GM12878 (cell line): ENCODE results near the gene UST. TPM values are rescaled to one million over a fixed set of nuclear protein-coding genes. Genes with fewer than 3 reads are reported as not detected.

Source experiments
- ATAC-seq: fragments of 200-7000 bp; cut with Tn5 transposase; 3 replicates; pipeline ENCODE4 v1.9.1; 2020; ENCODE audit warnings: mild to moderate bottlenecking, moderate library complexity
- BruUV-seq: library from RNA; stranded (reverse); fragments of 400-500 nt; replicated peaks from 2 replicates; lab custom pipeline; 2021; lab: Mats Ljungman, UMichigan
- CTCF ChIA-PET: fragments of 300-600 bp; sonication (Branson Sonifier 250); formaldehyde crosslinking; extraction: SDS; loops from one replicate; lab custom pipeline; 2021; ENCODE audit warnings: inconsistent platforms; lab: Yijun Ruan, JAX
- POLR2A ChIA-PET: fragments of 350-600 bp; formaldehyde crosslinking; extraction: SDS; loops from one replicate; lab custom pipeline; 2021; ENCODE audit warnings: inconsistent platforms; lab: Charles Lee
- RAD21 ChIA-PET: fragments of 300-600 bp; sonication (Branson Sonifier 250); formaldehyde crosslinking; loops from one replicate; lab custom pipeline; 2023; ENCODE audit warnings: antibody characterized with exemption; ENCODE audit not compliant: unreplicated experiment; lab: Charles Lee
- SMC1A ChIA-PET: fragments of 300-600 bp; sonication (Branson Sonifier 250); formaldehyde crosslinking; loops from one replicate; lab custom pipeline; 2023; ENCODE audit not compliant: unreplicated experiment, uncharacterized antibody; lab: Charles Lee
- DNase-seq: peaks from one replicate; pipeline ENCODE4 v3.0.0-alpha.2; 2011; ENCODE audit warnings: low read depth, low spot score
- FAIRE-seq: peaks from 3 replicates; lab custom pipeline; 2011; peaks lifted over from hg19 to GRCh38; lab: Jason Lieb, UNC
- H2AFZ ChIP-seq: 2 replicates; pipeline ENCODE4 v1.6.0; 2011; ENCODE audit warnings: low read depth, low read length, control low read depth; ENCODE audit not compliant: control insufficient read depth
- H3K27ac ChIP-seq: 2 replicates; pipeline ENCODE4 v1.5.1; 2011; ENCODE audit warnings: control low read depth; ENCODE audit not compliant: control insufficient read depth, insufficient read depth
- H3K27me3 ChIP-seq, 2 experiments: replicated peaks in 1 of 2; 2 replicates each; pipeline versions ENCODE4 v1.6.0 to v1.6.1; 2011; ENCODE audit warnings: low read length in 1 of 2; ENCODE audit not compliant: control insufficient read depth in 2 of 2, insufficient read depth in 2 of 2
- H3K36me3 ChIP-seq, 2 experiments: 2 replicates each; pipeline ENCODE4 v1.5.1; 2011; ENCODE audit warnings: low read length in 1 of 2; ENCODE audit not compliant: control insufficient read depth in 2 of 2, insufficient read depth in 2 of 2
- H3K4me1 ChIP-seq: 2 replicates; pipeline ENCODE4 v1.6.1; 2011; ENCODE audit warnings: mild to moderate bottlenecking, low read length, moderate library complexity, mixed read lengths; ENCODE audit not compliant: control insufficient read depth, insufficient read depth
- H3K4me2 ChIP-seq: 2 replicates; pipeline ENCODE4 v1.6.0; 2011; ENCODE audit warnings: control low read depth; ENCODE audit not compliant: control insufficient read depth, insufficient read depth
- H3K4me3 ChIP-seq: fragments of 200-600 bp; sonication (generic); 2 replicates; pipeline ENCODE4 v1.5.1; 2016
- H3K79me2 ChIP-seq: 2 replicates; pipeline ENCODE4 v1.6.0; 2011; ENCODE audit warnings: low read length; ENCODE audit not compliant: control insufficient read depth, insufficient read depth
- H3K9ac ChIP-seq: 2 replicates; pipeline ENCODE4 v1.8.0; 2011; ENCODE audit warnings: low read length, control low read depth, mixed read lengths; ENCODE audit not compliant: control insufficient read depth, insufficient read depth
- H3K9me3 ChIP-seq: replicated peaks from 3 replicates; pipeline ENCODE4 v1.5.1; 2011; ENCODE audit warnings: mild to moderate bottlenecking, low read length; ENCODE audit not compliant: control insufficient read depth, insufficient read depth
- H4K20me1 ChIP-seq: 2 replicates; pipeline ENCODE4 v1.6.0; 2011; ENCODE audit not compliant: control insufficient read depth, insufficient read depth
- ETV6 ChIP-seq, 2 experiments: fragments of 450-650 bp in 1 of 2; IDR thresholded peaks in 1 of 2; conservative IDR thresholded peaks in 1 of 2; 2 replicates each; pipeline ENCODE4 v1.6.1; 2014; ENCODE audit warnings: antibody characterized with exemption in 1 of 2, borderline replicate concordance in 1 of 2, low read depth in 1 of 2, mild to moderate bottlenecking in 1 of 2, moderate library complexity in 1 of 2
- FOXM1 ChIP-seq: IDR thresholded peaks from 2 replicates; pipeline ENCODE4 v1.6.1; 2012; ENCODE audit warnings: low read depth, mild to moderate bottlenecking, inconsistent platforms, low read length, moderate library complexity
- MEF2A ChIP-seq: IDR thresholded peaks from 2 replicates; pipeline ENCODE4 v1.6.1; 2011; ENCODE audit warnings: low read depth, mild to moderate bottlenecking, low read length, moderate library complexity; ENCODE audit not compliant: insufficient read depth
- MYB ChIP-seq: fragments of 150-350 bp; IDR thresholded peaks from 2 replicates; pipeline ENCODE4 v1.6.1; 2014; ENCODE audit warnings: mild to moderate bottlenecking, low read depth, low read length, borderline replicate concordance
- NFIC ChIP-seq: IDR thresholded peaks from 2 replicates; pipeline ENCODE4 v1.6.1; 2012; ENCODE audit warnings: low read depth, mild to moderate bottlenecking, inconsistent platforms, low read length, moderate library complexity
- RCOR1 ChIP-seq: conservative IDR thresholded peaks from 2 replicates; pipeline ENCODE4 v1.6.1; 2012; ENCODE audit warnings: low read depth, low read length, improper control_type of control experiment
- RUNX3 ChIP-seq: IDR thresholded peaks from 2 replicates; pipeline ENCODE4 v1.6.1; 2012; ENCODE audit warnings: low read length, inconsistent platforms
- SMAD5 ChIP-seq: IDR thresholded peaks from 2 replicates; pipeline ENCODE4 v1.6.1; 2016; ENCODE audit warnings: antibody characterized with exemption, low read depth
- SMARCA5 ChIP-seq: fragments of 450-650 bp; IDR thresholded peaks from 2 replicates; pipeline ENCODE4 v1.6.1; 2017; ENCODE audit warnings: mild to moderate bottlenecking
- SP1 ChIP-seq: IDR thresholded peaks from one replicate; pipeline ENCODE4 v1.6.1; 2011; ENCODE audit warnings: low read depth, low read length
- TCF12 ChIP-seq: IDR thresholded peaks from 2 replicates; pipeline ENCODE4 v1.6.1; 2011; ENCODE audit warnings: low read depth, mild to moderate bottlenecking, low read length
- ZBED1 ChIP-seq: IDR thresholded peaks from 2 replicates; pipeline ENCODE4 v1.6.1; 2016; ENCODE audit warnings: borderline replicate concordance
- ZNF217 ChIP-seq: fragments of 450-650 bp; IDR thresholded peaks from 2 replicates; pipeline ENCODE4 v1.6.1; 2017; ENCODE audit warnings: antibody characterized with exemption, mild to moderate bottlenecking
- ZSCAN29 ChIP-seq: fragments of 450-650 bp; IDR thresholded peaks from 2 replicates; pipeline ENCODE4 v1.6.1; 2017; ENCODE audit warnings: mild to moderate bottlenecking, moderate library complexity
- WGBS: methylation state at CpG from one replicate; pipeline ENCODE4 v1.1.6; 2016; ENCODE audit warnings: low lambda C conversion rate; ENCODE audit not compliant: insufficient replicate concordance, insufficient coverage; ENCODE audit errors: missing lambda C conversion rate; 5-methylcytosine and 5-hydroxymethylcytosine counted together
- in situ Hi-C: fragments of 300-500 bp; cut with MboI; formaldehyde crosslinking; loops from 9 replicates; pipeline ENCODE4 v1.14.3; 2018; ENCODE audit warnings: mixed read lengths
- intact Hi-C: fragments of 100-400 bp; cut with micrococcal nuclease; formaldehyde crosslinking; loops from one replicate; pipeline ENCODE4 v1.14.2; 2022; ENCODE audit not compliant: unreplicated experiment
- polyA plus RNA-seq, 11 experiments: library from polyadenylated mRNA; depleted of rRNA in 4 of 11; unstranded in 6 of 11; stranded (reverse) in 5 of 11; fragments of >200 nt; fragmentation: Nextera tagmentation in 4 of 11; fragmentation: Illumina TruSeq in 1 of 11; extraction: Ambion mirVana in 4 of 11; extraction: Trizol in 1 of 11; gene quantifications; 1 replicate in 1 of 11; 2 replicates in 10 of 11; pipeline versions ENCODE4 v1.2.1 to v1.2.3, GENCODE V29; 2011 to 2016; ENCODE audit warnings: inconsistent platforms in 2 of 11, missing spikeins in 2 of 11, low read depth in 1 of 11
- total RNA-seq, 4 experiments: library from RNA; depleted of rRNA in 3 of 4; stranded (reverse); fragments of >200 nt in 3 of 4; fragmentation: Illumina TruSeq in 1 of 4; extraction: Trizol in 1 of 4; gene quantifications; 2 replicates each; pipeline versions ENCODE4 v1.2.1 to v1.2.3, GENCODE V29; 2013 to 2021
- TF ChIP-seq, protein P1 (sequence below): IDR thresholded peaks from 2 replicates; pipeline ENCODE4 v1.6.1; 2012; ENCODE audit warnings: low read depth, low read length, improper control_type of control experiment
- TF ChIP-seq, protein P2 (sequence below): fragments of 450-650 bp; IDR thresholded peaks from 2 replicates; pipeline ENCODE4 v1.6.1; 2017; ENCODE audit warnings: mild to moderate bottlenecking, low read depth, inconsistent platforms; ENCODE audit not compliant: poor library complexity, severe bottlenecking
- TF ChIP-seq, protein P3 (sequence below): fragments of 450-650 bp; formaldehyde crosslinking; IDR thresholded peaks from 2 replicates; pipeline ENCODE4 v1.5.0; 2022; ENCODE audit warnings: mild to moderate bottlenecking, missing genetic modification characterization

UST gene
- total and polyA plus RNA-seq, 10 of the 15 experiments (the other 5 are each of a cell fraction or from before 2014, with no cell fraction given) = 0.74 to 43.3 (median 2.2) TPM

GRCh38 chr6:149052350-149053106 is 305.7 kb downstream of the UST start:
- H3K79me2 ChIP-seq = no peaks in the 10 kb centered on the region
- no peak overlapping the region for H3K27ac ChIP-seq
- H3K9me3 ChIP-seq = no peaks in the 10 kb centered on the region; the same call in 1 of the 3 replicates
- DNase-seq = no peak
- intact Hi-C loops = no loop called here
- no peaks in the 10 kb centered on the region for H4K20me1 ChIP-seq
- no peaks in the 10 kb centered on the region for H3K27me3 ChIP-seq
- no peak overlapping the region; the same call in 1 of the 2 replicates for H2AFZ ChIP-seq
- ChIA-PET POLR2A (interaction anchor here (0.8 to 10.3 kb wide), 9 partner anchors 9 to 421 kb away, joined by 3 to 262 read pairs (median 4); no protein-coding TSS in a partner anchor), SMC1A (interaction anchor here (0.8 to 26.9 kb wide), 9 partner anchors 9 to 436 kb away, joined by 3 to 1060 read pairs (median 5); no protein-coding TSS in a partner anchor), CTCF (interaction anchor here (0.9 to 1.4 kb wide), 8 partner anchors 9 to 464 kb away, joined by 3 to 12 read pairs (median 3); no protein-coding TSS in a partner anchor), RAD21 (interaction anchor here (0.7 to 10.1 kb wide), 11 partner anchors 8 to 421 kb away, joined by 3 to 379 read pairs (median 4); no protein-coding TSS in a partner anchor)
- H3K36me3 ChIP-seq = no peaks in the 10 kb centered on the region
- no peak for FAIRE-seq
- no peak overlapping the region for H3K9ac ChIP-seq
- TSS peak; percentile 81 for BruUV-seq
- peaks cover 42% of the 10 kb centered on the region for H3K4me1 ChIP-seq
- ATAC-seq = peak; percentile 59
- no peak overlapping the region for H3K4me3 ChIP-seq
- 26% methylated on average over 6 of the region's 6 CpGs for WGBS
- peak overlapping the region; percentile 50 for H3K4me2 ChIP-seq
- in situ Hi-C loops = no loop called here
- TF ChIP-seq RUNX3 (peak; percentile 82), ZNF217 (peak; percentile 98), SMAD5 (no peak), NFIC (peak; percentile 77), FOXM1 (peak; percentile 68; the same call in 1 of the 2 replicates), ZBED1 (peak; percentile 44; the same call in 1 of the 2 replicates), MYB (no peak), MEF2A (peak; percentile 32; the same call in 1 of the 2 replicates), SP1 (no peak), TCF12 (no peak), RCOR1 (0 out of 2 replicates have a peak, but pooled peaks have one; percentile 88), ETV6 (conservative IDR thresholded peaks at IDR 0.05 in 1 of 2, IDR thresholded peaks at IDR 0.05 in 1 of 2; ENCODE audit: borderline replicate concordance in 1 of 2, low read depth in 1 of 2) (no peak; a peak in 1 of 4 replicates), ZSCAN29 (no peak), SMARCA5 (peak; percentile 90)
- TF ChIP-seq, protein P1, sequence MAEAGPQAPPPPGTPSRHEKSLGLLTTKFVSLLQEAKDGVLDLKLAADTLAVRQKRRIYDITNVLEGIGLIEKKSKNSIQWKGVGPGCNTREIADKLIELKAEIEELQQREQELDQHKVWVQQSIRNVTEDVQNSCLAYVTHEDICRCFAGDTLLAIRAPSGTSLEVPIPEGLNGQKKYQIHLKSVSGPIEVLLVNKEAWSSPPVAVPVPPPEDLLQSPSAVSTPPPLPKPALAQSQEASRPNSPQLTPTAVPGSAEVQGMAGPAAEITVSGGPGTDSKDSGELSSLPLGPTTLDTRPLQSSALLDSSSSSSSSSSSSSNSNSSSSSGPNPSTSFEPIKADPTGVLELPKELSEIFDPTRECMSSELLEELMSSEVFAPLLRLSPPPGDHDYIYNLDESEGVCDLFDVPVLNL = no peak
- TF ChIP-seq, protein P2, sequence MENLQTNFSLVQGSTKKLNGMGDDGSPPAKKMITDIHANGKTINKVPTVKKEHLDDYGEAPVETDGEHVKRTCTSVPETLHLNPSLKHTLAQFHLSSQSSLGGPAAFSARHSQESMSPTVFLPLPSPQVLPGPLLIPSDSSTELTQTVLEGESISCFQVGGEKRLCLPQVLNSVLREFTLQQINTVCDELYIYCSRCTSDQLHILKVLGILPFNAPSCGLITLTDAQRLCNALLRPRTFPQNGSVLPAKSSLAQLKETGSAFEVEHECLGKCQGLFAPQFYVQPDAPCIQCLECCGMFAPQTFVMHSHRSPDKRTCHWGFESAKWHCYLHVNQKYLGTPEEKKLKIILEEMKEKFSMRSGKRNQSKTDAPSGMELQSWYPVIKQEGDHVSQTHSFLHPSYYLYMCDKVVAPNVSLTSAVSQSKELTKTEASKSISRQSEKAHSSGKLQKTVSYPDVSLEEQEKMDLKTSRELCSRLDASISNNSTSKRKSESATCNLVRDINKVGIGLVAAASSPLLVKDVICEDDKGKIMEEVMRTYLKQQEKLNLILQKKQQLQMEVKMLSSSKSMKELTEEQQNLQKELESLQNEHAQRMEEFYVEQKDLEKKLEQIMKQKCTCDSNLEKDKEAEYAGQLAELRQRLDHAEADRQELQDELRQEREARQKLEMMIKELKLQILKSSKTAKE = peak; percentile 70
- TF ChIP-seq, protein P3, sequence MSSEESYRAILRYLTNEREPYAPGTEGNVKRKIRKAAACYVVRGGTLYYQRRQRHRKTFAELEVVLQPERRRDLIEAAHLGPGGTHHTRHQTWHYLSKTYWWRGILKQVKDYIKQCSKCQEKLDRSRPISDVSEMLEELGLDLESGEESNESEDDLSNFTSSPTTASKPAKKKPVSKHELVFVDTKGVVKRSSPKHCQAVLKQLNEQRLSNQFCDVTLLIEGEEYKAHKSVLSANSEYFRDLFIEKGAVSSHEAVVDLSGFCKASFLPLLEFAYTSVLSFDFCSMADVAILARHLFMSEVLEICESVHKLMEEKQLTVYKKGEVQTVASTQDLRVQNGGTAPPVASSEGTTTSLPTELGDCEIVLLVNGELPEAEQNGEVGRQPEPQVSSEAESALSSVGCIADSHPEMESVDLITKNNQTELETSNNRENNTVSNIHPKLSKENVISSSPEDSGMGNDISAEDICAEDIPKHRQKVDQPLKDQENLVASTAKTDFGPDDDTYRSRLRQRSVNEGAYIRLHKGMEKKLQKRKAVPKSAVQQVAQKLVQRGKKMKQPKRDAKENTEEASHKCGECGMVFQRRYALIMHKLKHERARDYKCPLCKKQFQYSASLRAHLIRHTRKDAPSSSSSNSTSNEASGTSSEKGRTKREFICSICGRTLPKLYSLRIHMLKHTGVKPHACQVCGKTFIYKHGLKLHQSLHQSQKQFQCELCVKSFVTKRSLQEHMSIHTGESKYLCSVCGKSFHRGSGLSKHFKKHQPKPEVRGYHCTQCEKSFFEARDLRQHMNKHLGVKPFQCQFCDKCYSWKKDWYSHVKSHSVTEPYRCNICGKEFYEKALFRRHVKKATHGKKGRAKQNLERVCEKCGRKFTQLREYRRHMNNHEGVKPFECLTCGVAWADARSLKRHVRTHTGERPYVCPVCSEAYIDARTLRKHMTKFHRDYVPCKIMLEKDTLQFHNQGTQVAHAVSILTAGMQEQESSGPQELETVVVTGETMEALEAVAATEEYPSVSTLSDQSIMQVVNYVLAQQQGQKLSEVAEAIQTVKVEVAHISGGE (CRISPR knock-in tag) = no peak
